ENCODE measurements around the gene TTLL9. TPM values are rescaled to one million over a fixed set of nuclear protein-coding genes. Genes with fewer than 3 reads are reported as not detected.

The TTLL9 gene
- total and polyA plus RNA-seq, 2 of the 13 experiments (the other 11 are each of a cell fraction or from before 2014, with no cell fraction given) = not detected

- TF ChIP-seq AFF4 (CRISPR knock-in tag; IDR thresholded peaks at IDR 0.05) (no peak), ZBTB1 (CRISPR knock-in tag; IDR thresholded peaks at IDR 0.05; ENCODE audit: borderline replicate concordance) (no peak), ZNF576 (CRISPR knock-in tag; IDR thresholded peaks at IDR 0.05) (no peak), MIER3 (CRISPR knock-in tag; IDR thresholded peaks at IDR 0.05; ENCODE audit: borderline replicate concordance) (peak; percentile 19; the same call in 1 of the 2 replicates), SALL1 (CRISPR knock-in tag; IDR thresholded peaks at IDR 0.05) (0 out of 2 replicates have a peak, but pooled peaks have one; percentile 39), ZZZ3 (CRISPR knock-in tag; IDR thresholded peaks at IDR 0.05; ENCODE audit: borderline replicate concordance) (no peak), ZNF660 (CRISPR knock-in tag; IDR thresholded peaks at IDR 0.05; ENCODE audit: borderline replicate concordance, low read depth) (no peak), ZNF121 (CRISPR knock-in tag; IDR thresholded peaks at IDR 0.05) (no peak), GRHL1 (CRISPR knock-in tag; conservative IDR thresholded peaks at IDR 0.05) (no peak), ZBTB44 (CRISPR knock-in tag; IDR thresholded peaks at IDR 0.05) (no peak), ZNF766 (CRISPR knock-in tag; IDR thresholded peaks at IDR 0.05; ENCODE audit: borderline replicate concordance) (no peak), MTF1 (CRISPR knock-in tag; IDR thresholded peaks at IDR 0.05) (no peak), ATF7-NPFF (CRISPR knock-in tag; IDR thresholded peaks at IDR 0.05; ENCODE audit: low read depth) (no peak), FOXM1 (CRISPR knock-in tag; IDR thresholded peaks at IDR 0.05) (peak; percentile 45; the same call in 1 of the 2 replicates), RBAK (CRISPR knock-in tag; IDR thresholded peaks at IDR 0.05) (no peak), CHCHD3 (CRISPR knock-in tag; IDR thresholded peaks at IDR 0.05) (no peak)
- TF ChIP-seq, protein P1, sequence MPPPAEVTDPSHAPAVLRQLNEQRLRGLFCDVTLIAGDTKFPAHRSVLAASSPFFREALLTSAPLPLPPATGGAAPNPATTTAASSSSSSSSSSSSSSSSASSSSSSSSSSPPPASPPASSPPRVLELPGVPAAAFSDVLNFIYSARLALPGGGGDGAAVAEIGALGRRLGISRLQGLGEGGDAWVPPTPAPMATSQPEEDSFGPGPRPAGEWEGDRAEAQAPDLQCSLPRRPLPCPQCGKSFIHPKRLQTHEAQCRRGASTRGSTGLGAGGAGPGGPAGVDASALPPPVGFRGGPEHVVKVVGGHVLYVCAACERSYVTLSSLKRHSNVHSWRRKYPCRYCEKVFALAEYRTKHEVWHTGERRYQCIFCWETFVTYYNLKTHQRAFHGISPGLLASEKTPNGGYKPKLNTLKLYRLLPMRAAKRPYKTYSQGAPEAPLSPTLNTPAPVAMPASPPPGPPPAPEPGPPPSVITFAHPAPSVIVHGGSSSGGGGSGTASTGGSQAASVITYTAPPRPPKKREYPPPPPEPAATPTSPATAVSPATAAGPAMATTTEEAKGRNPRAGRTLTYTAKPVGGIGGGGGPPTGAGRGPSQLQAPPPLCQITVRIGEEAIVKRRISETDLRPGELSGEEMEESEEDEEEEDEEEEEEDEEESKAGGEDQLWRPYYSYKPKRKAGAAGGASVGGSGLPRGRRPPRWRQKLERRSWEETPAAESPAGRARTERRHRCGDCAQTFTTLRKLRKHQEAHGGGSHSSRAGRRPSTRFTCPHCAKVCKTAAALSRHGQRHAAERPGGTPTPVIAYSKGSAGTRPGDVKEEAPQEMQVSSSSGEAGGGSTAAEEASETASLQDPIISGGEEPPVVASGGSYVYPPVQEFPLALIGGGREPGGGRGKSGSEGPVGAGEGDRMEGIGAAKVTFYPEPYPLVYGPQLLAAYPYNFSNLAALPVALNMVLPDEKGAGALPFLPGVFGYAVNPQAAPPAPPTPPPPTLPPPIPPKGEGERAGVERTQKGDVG (CRISPR knock-in tag; IDR thresholded peaks at IDR 0.05; ENCODE audit: borderline replicate concordance) = no peak
Observed at GRCh38 chr20:31835977-31836852, 34.2 kb upstream of the TTLL9 start (continued).

Data from HepG2 (cell line).